GM23248 (cell line): ENCODE data around the gene SH3D19.

ENCODE experiments used
- EZH2 ChIP-seq: fragments of 200-600 bp; sonication (generic); IDR thresholded peaks from 2 replicates; pipeline ENCODE4 v1.6.1; 2018; ENCODE audit warnings: antibody characterized with exemption, mild to moderate bottlenecking; ENCODE audit not compliant: insufficient read depth, poor library complexity, severe bottlenecking
- EZH2phosphoT487 ChIP-seq: fragments of 200-600 bp; sonication (generic); IDR thresholded peaks from 2 replicates; pipeline ENCODE4 v1.6.1; 2018; ENCODE audit warnings: antibody characterized with exemption, moderate library complexity, mild to moderate bottlenecking, low read depth; ENCODE audit not compliant: insufficient read depth

- TF ChIP-seq EZH2phosphoT487 = no peak
- TF ChIP-seq EZH2 = no peak
These were observed 14.1 kb upstream of the SH3D19 start for GRCh38 chr4:151339467-151339866.
